Activated CD4-positive, alpha-beta T cell treated with anti-CD3 and anti-CD28 coated beads, Interleukin-2, amount 10 ng/mL, durations not matched to agents 7 days and 5 days (primary cell): Measurements from ENCODE around the gene ATRN. TPM values are rescaled to one million over a fixed set of nuclear protein-coding genes. Genes with fewer than 3 reads are reported as not detected.

Source experiments
- CTCF ChIA-PET: fragments of 350-600 bp; sonication (Branson Sonifier 250); formaldehyde crosslinking; loops from one replicate; lab custom pipeline; 2021; ENCODE audit warnings: antibody characterized with exemption; lab: Charles Lee
- POLR2A ChIA-PET: fragments of 350-600 bp; sonication (Branson Sonifier 250); formaldehyde crosslinking; loops from one replicate; lab custom pipeline; 2021; ENCODE audit warnings: antibody characterized with exemption; lab: Charles Lee
- DNase-seq: peaks from one replicate; pipeline ENCODE4 v3.0.0-alpha.2; 2020
- H3K27ac Mint-ChIP-seq: one replicate; pipeline ENCODE4 v1.8.0; 2021; ENCODE audit warnings: mild to moderate bottlenecking, moderate library complexity, mixed read lengths
- H3K27me3 Mint-ChIP-seq: one replicate; pipeline ENCODE4 v1.8.0; 2021; ENCODE audit warnings: mixed read lengths
- H3K36me3 Mint-ChIP-seq: one replicate; pipeline ENCODE4 v1.8.0; 2021; ENCODE audit warnings: low read depth, mixed read lengths
- H3K4me1 Mint-ChIP-seq: one replicate; pipeline ENCODE4 v1.8.0; 2021; ENCODE audit warnings: mixed read lengths
- H3K4me3 Mint-ChIP-seq: one replicate; pipeline ENCODE4 v1.8.0; 2021; ENCODE audit warnings: mild to moderate bottlenecking, moderate library complexity, mixed read lengths
- H3K9me3 Mint-ChIP-seq: one replicate; pipeline ENCODE4 v1.8.0; 2021; ENCODE audit warnings: mixed read lengths
- total RNA-seq, 2 experiments: library from RNA; stranded (reverse); gene quantifications; one replicate each; pipeline ENCODE4 v1.2.3, GENCODE V29; 2021

The ATRN gene
- total RNA-seq, 2 experiments from 2014 or later = 7.8 TPM

DNA sequence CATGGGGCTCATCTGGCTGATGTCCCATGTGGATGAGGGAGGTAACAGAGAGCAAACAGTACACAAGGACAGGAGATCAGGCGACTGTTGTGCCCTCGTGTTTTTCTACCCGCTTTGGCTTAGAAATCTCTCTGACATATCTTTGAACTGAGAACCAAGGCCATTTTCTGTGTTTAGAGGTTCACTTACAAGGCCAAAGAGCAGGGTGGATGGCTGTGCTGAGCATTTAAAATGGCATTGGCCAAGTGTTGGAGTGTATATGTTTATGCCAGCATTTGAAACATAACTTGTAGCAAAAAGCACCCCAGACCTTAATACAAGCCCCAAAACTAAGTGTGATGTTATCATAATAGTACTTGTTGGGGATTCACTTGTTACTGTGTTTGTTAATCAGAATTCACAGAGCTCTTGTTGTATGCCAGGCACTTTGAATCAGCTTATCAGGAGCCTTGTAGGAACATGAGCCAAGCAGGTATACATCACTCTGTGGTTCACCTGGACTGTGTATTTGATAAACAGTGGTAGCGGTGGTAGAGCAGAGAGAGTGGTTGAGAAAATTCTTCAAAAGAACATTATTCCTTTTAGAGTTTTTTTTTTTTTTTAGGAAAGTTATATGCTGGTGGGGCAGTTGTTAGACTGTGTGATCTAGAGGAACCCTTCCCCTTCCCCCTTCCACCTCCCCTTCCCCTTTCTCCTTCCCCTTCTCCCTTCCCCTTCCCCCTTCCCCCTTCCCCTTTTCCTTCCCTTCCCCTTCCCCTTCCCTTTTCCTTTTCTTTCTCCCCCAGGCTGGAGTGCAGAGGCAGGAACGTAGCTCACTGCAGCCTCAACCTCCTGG is 71.3 kb downstream of the ATRN start:
- no peaks in the 10 kb centered on the region for H3K36me3 Mint-ChIP-seq
- no peaks in the 10 kb centered on the region for H3K27me3 Mint-ChIP-seq
- no peaks in the 10 kb centered on the region for H3K4me1 Mint-ChIP-seq
- H3K4me3 Mint-ChIP-seq = no peak overlapping the region
- ChIA-PET POLR2A (no interaction called here), CTCF (no interaction called here)
- no peak for DNase-seq
- no peak overlapping the region for H3K27ac Mint-ChIP-seq
- no peaks in the 10 kb centered on the region for H3K9me3 Mint-ChIP-seq

DNA sequence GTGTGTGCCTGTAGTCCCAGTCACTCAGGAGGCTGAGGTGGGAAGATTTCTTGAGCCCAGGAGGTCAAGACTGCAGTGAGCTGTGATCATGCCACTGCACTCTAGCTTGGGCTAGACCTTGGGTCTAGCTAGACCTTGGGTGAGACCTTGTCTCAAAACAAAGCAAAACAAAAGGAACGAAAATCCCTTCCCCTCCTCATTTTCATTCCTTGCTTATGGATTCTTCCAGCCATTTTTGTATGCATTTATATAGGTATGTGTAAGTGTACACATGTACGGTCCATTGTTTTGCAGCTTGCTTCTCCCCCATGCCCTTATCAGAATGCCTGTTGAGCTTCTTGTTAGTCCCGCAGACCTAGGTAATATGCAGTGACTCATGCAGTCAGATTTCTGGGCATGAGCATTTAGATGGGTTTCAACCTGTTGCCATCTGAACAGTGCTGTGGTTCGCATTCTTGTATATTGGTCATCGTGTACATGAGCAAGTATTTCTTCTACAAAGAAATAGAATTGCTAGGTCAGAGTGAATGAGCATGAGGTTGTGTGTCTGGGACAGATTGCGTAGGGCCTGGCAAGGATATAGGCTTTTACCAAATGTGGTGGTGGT is 73.2 kb downstream of the ATRN start:
- no peak overlapping the region for H3K27ac Mint-ChIP-seq
- H3K4me1 Mint-ChIP-seq = no peaks in the 10 kb centered on the region
- no peaks in the 10 kb centered on the region for H3K27me3 Mint-ChIP-seq
- ChIA-PET POLR2A (no interaction called here), CTCF (no interaction called here)
- peaks cover 2% of the 10 kb centered on the region for H3K36me3 Mint-ChIP-seq
- no peak overlapping the region for H3K4me3 Mint-ChIP-seq
- H3K9me3 Mint-ChIP-seq = no peaks in the 10 kb centered on the region
- DNase-seq = no peak

DNA sequence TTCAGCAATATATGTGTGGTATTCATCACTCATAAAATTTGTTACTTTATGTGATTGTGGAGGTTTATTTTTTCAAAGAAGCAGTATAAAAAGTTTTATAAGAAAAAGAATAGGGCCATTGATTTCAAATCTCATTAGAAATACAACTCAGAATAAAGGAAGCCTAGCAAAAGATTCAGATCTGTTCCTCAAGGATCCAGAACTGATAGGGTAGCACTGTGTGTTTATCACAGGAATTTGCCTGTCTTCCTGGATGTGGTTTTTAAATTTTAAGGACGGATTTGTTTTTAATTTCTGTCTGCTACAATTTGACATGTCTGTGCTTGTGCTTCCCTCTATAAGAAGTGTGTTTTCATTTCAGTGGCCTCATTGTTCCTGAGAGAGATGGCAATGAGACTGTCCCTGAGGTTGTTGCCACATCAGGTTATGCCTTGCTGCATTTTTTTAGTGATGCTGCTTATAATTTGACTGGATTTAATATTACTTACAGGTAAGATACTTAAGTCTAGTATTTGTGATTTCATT is 74.6 kb downstream of the ATRN start:
- peaks cover 2% of the 10 kb centered on the region for H3K36me3 Mint-ChIP-seq
- DNase-seq = no peak
- CTCF ChIA-PET = no interaction called here
- no peaks in the 10 kb centered on the region for H3K9me3 Mint-ChIP-seq
- H3K4me1 Mint-ChIP-seq = no peaks in the 10 kb centered on the region
- no peak overlapping the region for H3K4me3 Mint-ChIP-seq
- no peaks in the 10 kb centered on the region for H3K27me3 Mint-ChIP-seq
- no peak overlapping the region for H3K27ac Mint-ChIP-seq
- POLR2A ChIA-PET = no interaction called here

GRCh38 chr20:3547906-3548305 is 77.1 kb downstream of the ATRN start:
- H3K4me3 Mint-ChIP-seq = no peak overlapping the region
- ChIA-PET CTCF (interaction anchor here (1.0 kb wide), 1 partner anchor 163 kb away, joined by 7 read pairs; no protein-coding TSS in a partner anchor), POLR2A (no interaction called here)
- no peak for DNase-seq
- H3K4me1 Mint-ChIP-seq = no peaks in the 10 kb centered on the region
- H3K9me3 Mint-ChIP-seq = no peaks in the 10 kb centered on the region
- no peaks in the 10 kb centered on the region for H3K27me3 Mint-ChIP-seq
- no peak overlapping the region for H3K27ac Mint-ChIP-seq
- H3K36me3 Mint-ChIP-seq = peaks cover 2% of the 10 kb centered on the region

- H3K27ac Mint-ChIP-seq = no peak overlapping the region
- CTCF ChIA-PET = interaction anchor here (0.7 kb wide), 1 partner anchor 27 kb away, joined by 4 read pairs; no protein-coding TSS in a partner anchor
- POLR2A ChIA-PET = no interaction called here
- peaks cover 2% of the 10 kb centered on the region for H3K36me3 Mint-ChIP-seq
- H3K4me3 Mint-ChIP-seq = no peak overlapping the region
- H3K27me3 Mint-ChIP-seq = no peaks in the 10 kb centered on the region
- no peaks in the 10 kb centered on the region for H3K9me3 Mint-ChIP-seq
- no peak for DNase-seq
- H3K4me1 Mint-ChIP-seq = no peaks in the 10 kb centered on the region
Measured at GRCh38 chr20:3550837-3551236, 80.0 kb downstream of the ATRN start.

DNA sequence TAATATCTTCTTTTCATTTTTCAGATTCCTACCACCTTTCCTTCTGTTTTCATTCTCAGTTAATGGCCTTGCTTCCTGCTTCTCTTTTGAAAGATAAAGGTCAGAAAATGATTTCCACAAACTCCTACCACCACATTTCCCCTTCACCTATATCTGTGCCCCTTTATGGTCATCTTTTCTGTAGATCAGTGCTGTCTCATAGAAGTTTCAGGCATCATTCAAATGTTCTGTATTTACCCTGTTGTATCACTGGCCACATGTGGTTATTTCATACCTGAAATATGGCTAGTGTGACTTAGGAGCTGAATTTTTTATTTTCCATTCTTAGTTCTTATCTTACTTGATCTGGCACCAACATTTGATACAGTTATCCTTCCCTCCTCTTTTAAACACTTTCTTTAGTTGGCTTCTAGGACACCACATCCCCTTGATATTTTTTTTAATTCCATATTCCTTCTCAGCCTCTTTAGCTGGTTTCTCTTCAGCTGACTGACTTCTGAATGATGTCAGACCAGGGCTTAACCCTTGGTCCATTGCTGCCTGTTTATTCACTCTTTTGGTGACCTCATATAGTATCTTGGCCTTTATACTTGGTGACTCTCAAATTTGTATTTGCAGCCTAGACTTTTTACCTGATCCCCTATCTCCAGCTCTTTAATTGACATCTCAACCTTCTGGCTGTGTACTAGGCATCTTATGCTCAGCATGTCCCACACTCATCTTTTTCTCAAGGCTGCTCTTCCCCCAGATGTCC is 81.0 kb downstream of the ATRN start:
- DNase-seq = no peak
- ChIA-PET CTCF (no interaction called here), POLR2A (no interaction called here)
- no peak overlapping the region for H3K27ac Mint-ChIP-seq
- peaks cover 2% of the 10 kb centered on the region for H3K36me3 Mint-ChIP-seq
- no peaks in the 10 kb centered on the region for H3K9me3 Mint-ChIP-seq
- no peak overlapping the region for H3K4me3 Mint-ChIP-seq
- H3K27me3 Mint-ChIP-seq = no peaks in the 10 kb centered on the region
- H3K4me1 Mint-ChIP-seq = no peaks in the 10 kb centered on the region

DNA sequence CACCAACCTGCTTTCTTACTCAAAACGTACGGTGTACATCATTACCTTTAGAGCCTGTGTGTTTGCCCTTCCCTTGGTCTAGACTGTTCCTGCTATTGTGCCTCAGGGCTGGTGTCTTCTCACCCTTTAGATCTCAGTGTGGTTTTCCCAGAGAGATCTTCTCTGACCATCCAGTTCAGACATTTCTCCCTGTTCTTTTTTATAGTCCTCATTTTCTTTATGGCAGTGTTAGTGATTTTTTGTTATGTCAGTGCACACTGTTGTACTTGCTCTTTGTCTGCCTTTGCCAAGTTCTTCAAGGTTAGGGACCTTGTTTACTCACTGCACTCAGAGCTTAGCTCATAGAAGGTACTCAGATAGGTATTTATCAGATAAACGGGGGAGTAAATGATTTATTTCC is 82.8 kb downstream of the ATRN start:
- CTCF ChIA-PET = no interaction called here

DNA sequence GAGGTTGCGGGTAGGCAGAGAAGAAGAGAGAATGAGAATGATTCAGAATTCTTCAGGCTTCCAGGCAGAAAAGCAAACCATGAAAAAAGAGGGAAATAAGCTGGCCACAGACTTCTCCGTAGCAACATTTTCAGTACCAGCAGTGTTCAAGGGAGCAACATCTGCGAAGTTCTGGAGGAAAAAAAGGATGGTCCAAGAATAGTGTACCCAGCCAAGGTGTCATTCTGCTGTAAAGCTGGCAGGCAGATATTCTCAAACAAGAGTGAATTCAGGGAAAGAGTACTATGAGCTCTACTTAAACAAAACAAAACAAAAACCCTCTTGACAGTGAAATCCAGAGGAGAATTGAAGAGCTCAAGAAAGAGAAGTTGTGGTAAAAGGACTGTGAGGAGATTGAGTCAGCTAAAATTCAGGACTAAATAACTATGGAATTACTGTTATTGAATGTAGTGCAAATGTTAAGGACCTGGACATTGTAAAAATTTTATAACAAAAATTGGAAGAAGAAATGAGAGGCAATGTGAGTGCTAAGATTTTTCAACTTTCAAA is 86.5 kb downstream of the ATRN start:
- Mint-ChIP-seq H3K4me1 (no peaks in the 10 kb centered on the region), H3K4me3 (no peak overlapping the region), H3K27ac (no peak overlapping the region), H3K9me3 (no peaks in the 10 kb centered on the region), H3K27me3 (no peaks in the 10 kb centered on the region), H3K36me3 (no peaks in the 10 kb centered on the region)
- no peak for DNase-seq
- ChIA-PET POLR2A (no interaction called here), CTCF (interaction anchor here (1.0 to 1.4 kb wide), 2 partner anchors 154 to 192 kb away, joined by 3 read pairs; no protein-coding TSS in a partner anchor)

More for the DNA sequence above, 82.8 kb downstream of the ATRN start:
- POLR2A ChIA-PET = no interaction called here
- no peak overlapping the region for H3K27ac Mint-ChIP-seq
- DNase-seq = no peak
- H3K27me3 Mint-ChIP-seq = no peaks in the 10 kb centered on the region
- H3K4me3 Mint-ChIP-seq = no peak overlapping the region
- no peaks in the 10 kb centered on the region for H3K36me3 Mint-ChIP-seq
- H3K4me1 Mint-ChIP-seq = no peaks in the 10 kb centered on the region
- no peaks in the 10 kb centered on the region for H3K9me3 Mint-ChIP-seq

GRCh38 chr20:3559231-3559630 is 88.4 kb downstream of the ATRN start:
- ChIA-PET POLR2A (no interaction called here), CTCF (no interaction called here)
- no peaks in the 10 kb centered on the region for H3K36me3 Mint-ChIP-seq
- H3K4me3 Mint-ChIP-seq = no peak overlapping the region
- H3K9me3 Mint-ChIP-seq = no peaks in the 10 kb centered on the region
- no peak for DNase-seq
- H3K4me1 Mint-ChIP-seq = no peaks in the 10 kb centered on the region
- no peak overlapping the region for H3K27ac Mint-ChIP-seq
- H3K27me3 Mint-ChIP-seq = no peaks in the 10 kb centered on the region

GRCh38 chr20:3559637-3560036 is 88.8 kb downstream of the ATRN start:
- CTCF ChIA-PET = no interaction called here

DNA sequence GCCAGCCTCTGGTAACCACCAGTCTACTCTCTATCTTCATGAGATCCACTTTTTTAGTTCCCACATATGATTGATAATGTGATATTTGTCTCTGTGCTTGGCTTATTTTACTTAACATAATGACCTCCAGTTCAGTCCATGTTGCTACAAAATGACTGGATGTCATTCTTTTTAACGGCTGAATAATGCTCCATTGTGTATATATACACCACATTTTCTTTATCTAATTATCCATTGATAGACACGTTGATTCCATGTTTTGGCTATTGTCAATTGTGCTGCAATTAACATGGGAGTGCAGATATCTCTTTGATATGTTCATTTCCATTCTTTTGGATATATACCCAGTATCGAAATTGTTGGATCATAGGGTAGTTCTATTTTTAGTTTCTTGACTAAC is 89.3 kb downstream of the ATRN start:
- DNase-seq = no peak

More at GRCh38 chr20:3559637-3560036, 88.8 kb downstream of the ATRN start:
- Mint-ChIP-seq H3K27ac (no peak overlapping the region), H3K27me3 (no peaks in the 10 kb centered on the region), H3K4me3 (no peak overlapping the region), H3K4me1 (no peaks in the 10 kb centered on the region), H3K36me3 (no peaks in the 10 kb centered on the region), H3K9me3 (no peaks in the 10 kb centered on the region)
- POLR2A ChIA-PET = no interaction called here
- DNase-seq = no peak

DNA sequence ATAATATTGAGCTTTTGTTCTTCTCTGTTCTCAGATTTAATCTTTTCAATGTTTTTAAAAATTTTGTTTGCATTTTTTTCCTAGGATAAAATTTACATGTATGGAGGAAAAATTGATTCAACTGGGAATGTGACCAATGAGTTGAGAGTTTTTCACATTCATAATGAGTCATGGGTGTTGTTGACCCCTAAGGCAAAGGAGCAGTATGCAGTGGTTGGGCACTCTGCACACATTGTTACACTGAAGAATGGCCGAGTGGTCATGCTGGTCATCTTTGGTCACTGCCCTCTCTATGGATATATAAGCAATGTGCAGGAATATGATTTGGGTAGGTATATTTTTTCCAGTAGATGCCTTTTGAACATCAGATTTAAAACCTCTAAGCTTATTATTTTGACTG is 89.8 kb downstream of the ATRN start:
- H3K27me3 Mint-ChIP-seq = no peaks in the 10 kb centered on the region
- H3K9me3 Mint-ChIP-seq = no peaks in the 10 kb centered on the region
- POLR2A ChIA-PET = no interaction called here
- CTCF ChIA-PET = no interaction called here
- H3K36me3 Mint-ChIP-seq = no peaks in the 10 kb centered on the region
- H3K4me1 Mint-ChIP-seq = no peaks in the 10 kb centered on the region
- DNase-seq = no peak
- H3K27ac Mint-ChIP-seq = no peak overlapping the region
- no peak overlapping the region for H3K4me3 Mint-ChIP-seq

More for the DNA sequence above, 89.3 kb downstream of the ATRN start:
- Mint-ChIP-seq H3K9me3 (no peaks in the 10 kb centered on the region), H3K4me3 (no peak overlapping the region), H3K27ac (no peak overlapping the region), H3K27me3 (no peaks in the 10 kb centered on the region), H3K36me3 (no peaks in the 10 kb centered on the region), H3K4me1 (no peaks in the 10 kb centered on the region)
- POLR2A ChIA-PET = no interaction called here
- CTCF ChIA-PET = no interaction called here
